ENCODE data around the gene ABL1. TPM values are rescaled to one million over a fixed set of nuclear protein-coding genes. Genes with fewer than 3 reads are reported as not detected.

Gene ABL1
- total and polyA plus RNA-seq, 4 donors, result 12.8 to 98.7 (median 65.1) TPM

GRCh38 chr9:130930804-130931349, 95.8 kb downstream of the ABL1 start:
- no peak for DNase-seq
- Histone ChIP-seq H3K36me3 (ENCODE audit: control insufficient read depth in 1 of 2, insufficient read depth in 2 of 2, low read length in 1 of 2) (no peaks in the 10 kb centered on the region), H3K27me3 (ENCODE audit: control insufficient read depth in 1 of 2, insufficient read depth in 2 of 2, low read length in 1 of 2) (no peaks in the 10 kb centered on the region), H3K27ac (ENCODE audit: low read depth in 1 of 2, low read length in 2 of 2) (no peak overlapping the region), H3K4me3 (ENCODE audit: low read length in 2 of 2) (no peak overlapping the region), H3K4me1 (ENCODE audit: control insufficient read depth in 1 of 2, insufficient read depth in 2 of 2, low read length in 2 of 2) (no peaks in the 10 kb centered on the region), H3K9me3 (ENCODE audit: control insufficient read depth, low read length) (no peaks in the 10 kb centered on the region)
- intact Hi-C loops (cut with DNase I), result no loop called here
- ATAC-seq (ENCODE audit: low FRiP score), result no peak
- WGBS, 2 donors, result 95 to 96% methylated on average over 15 of the region's 15 CpGs

GRCh38 chr9:130931508-130932254, 96.6 kb downstream of the ABL1 start:
- Histone ChIP-seq H3K36me3 (ENCODE audit: control insufficient read depth in 1 of 2, insufficient read depth in 2 of 2, low read length in 1 of 2) (no peaks in the 10 kb centered on the region), H3K27me3 (ENCODE audit: control insufficient read depth in 1 of 2, insufficient read depth in 2 of 2, low read length in 1 of 2) (no peaks in the 10 kb centered on the region), H3K27ac (ENCODE audit: low read depth in 1 of 2, low read length in 2 of 2) (no peak overlapping the region), H3K4me3 (ENCODE audit: low read length in 2 of 2) (no peak overlapping the region), H3K9me3 (ENCODE audit: control insufficient read depth, low read length) (no peaks in the 10 kb centered on the region), H3K4me1 (ENCODE audit: control insufficient read depth in 1 of 2, insufficient read depth in 2 of 2, low read length in 2 of 2) (no peaks in the 10 kb centered on the region)
- intact Hi-C loops (cut with DNase I), result no loop called here
- ATAC-seq (ENCODE audit: low FRiP score) (no peak), DNase-seq (no peak)
- whole genome bisulfite sequencing, 2 donors, result 81 to 82% methylated on average over 20 of the region's 20 CpGs

GRCh38 chr9:130932255-130933079, 97.4 kb downstream of the ABL1 start:
- Histone ChIP-seq H3K4me3 (ENCODE audit: low read length in 2 of 2) (no peak overlapping the region), H3K9me3 (ENCODE audit: control insufficient read depth, low read length) (no peaks in the 10 kb centered on the region), H3K36me3 (ENCODE audit: control insufficient read depth in 1 of 2, insufficient read depth in 2 of 2, low read length in 1 of 2) (no peaks in the 10 kb centered on the region), H3K27me3 (ENCODE audit: control insufficient read depth in 1 of 2, insufficient read depth in 2 of 2, low read length in 1 of 2) (no peaks in the 10 kb centered on the region), H3K4me1 (ENCODE audit: control insufficient read depth in 1 of 2, insufficient read depth in 2 of 2, low read length in 2 of 2) (no peaks in the 10 kb centered on the region), H3K27ac (ENCODE audit: low read depth in 1 of 2, low read length in 2 of 2) (no peak overlapping the region)
- no peak for DNase-seq
- 69 to 73% methylated on average over 21 of the region's 21 CpGs for WGBS, 2 donors
- no peak for ATAC-seq (ENCODE audit: low FRiP score)
- intact Hi-C loops (cut with DNase I), result no loop called here

- ATAC-seq (ENCODE audit: low FRiP score) (no peak), DNase-seq (no peak)
- intact Hi-C loops (cut with DNase I), result no loop called here
- no peak overlapping the region for H3K4me3 ChIP-seq (ENCODE audit: low read length in 2 of 2)
- H3K36me3 ChIP-seq (ENCODE audit: control insufficient read depth in 1 of 2, insufficient read depth in 2 of 2, low read length in 1 of 2), result no peaks in the 10 kb centered on the region
- no peaks in the 10 kb centered on the region for H3K27me3 ChIP-seq (ENCODE audit: control insufficient read depth in 1 of 2, insufficient read depth in 2 of 2, low read length in 1 of 2)
- no peaks in the 10 kb centered on the region for H3K4me1 ChIP-seq (ENCODE audit: control insufficient read depth in 1 of 2, insufficient read depth in 2 of 2, low read length in 2 of 2)
- H3K9me3 ChIP-seq (ENCODE audit: control insufficient read depth, low read length), result no peaks in the 10 kb centered on the region
- 10 to 12% methylated on average over 25 to 26 of the region's 26 CpGs for WGBS, 2 donors
- no peak overlapping the region for H3K27ac ChIP-seq (ENCODE audit: low read depth in 1 of 2, low read length in 2 of 2)
Observed at GRCh38 chr9:130933114-130934046, 98.3 kb downstream of the ABL1 start.

DNA sequence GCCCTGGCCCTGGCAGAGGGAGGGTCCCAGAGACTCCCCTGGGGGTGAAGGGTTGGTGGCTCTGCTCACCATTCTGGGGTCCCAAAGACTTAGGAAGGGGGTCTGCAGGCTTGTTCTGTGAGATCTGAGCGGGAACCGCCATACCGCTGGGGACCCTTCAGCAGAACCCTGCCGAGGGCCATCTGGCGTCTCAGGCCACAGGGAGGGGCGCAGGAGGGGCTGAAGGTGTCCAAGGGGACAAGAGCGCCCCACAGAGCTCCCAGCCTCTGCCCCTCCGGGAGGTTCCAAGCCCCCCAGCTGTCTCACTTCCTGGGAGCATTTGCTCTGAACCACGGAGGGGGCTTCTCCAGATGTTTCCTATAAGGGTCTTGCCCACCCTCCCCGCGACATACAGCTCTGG, 99.2 kb downstream of the ABL1 start:
- no peaks in the 10 kb centered on the region for H3K36me3 ChIP-seq (ENCODE audit: control insufficient read depth in 1 of 2, insufficient read depth in 2 of 2, low read length in 1 of 2)
- no peak overlapping the region for H3K4me3 ChIP-seq (ENCODE audit: low read length in 2 of 2)
- ATAC-seq (ENCODE audit: low FRiP score) (no peak), DNase-seq (no peak)
- H3K27ac ChIP-seq (ENCODE audit: low read depth in 1 of 2, low read length in 2 of 2), result no peak overlapping the region
- WGBS, 2 donors, result 70 to 73% methylated on average over 11 of the region's 11 CpGs
- H3K9me3 ChIP-seq (ENCODE audit: control insufficient read depth, low read length), result no peaks in the 10 kb centered on the region
- H3K27me3 ChIP-seq (ENCODE audit: control insufficient read depth in 1 of 2, insufficient read depth in 2 of 2, low read length in 1 of 2), result no peaks in the 10 kb centered on the region
- intact Hi-C loops (cut with DNase I), result no loop called here
- no peaks in the 10 kb centered on the region for H3K4me1 ChIP-seq (ENCODE audit: control insufficient read depth in 1 of 2, insufficient read depth in 2 of 2, low read length in 2 of 2)

GRCh38 chr9:130934702-130935647, 99.9 kb downstream of the ABL1 start:
- Histone ChIP-seq H3K27ac (ENCODE audit: low read depth in 1 of 2, low read length in 2 of 2) (no peak overlapping the region), H3K4me3 (ENCODE audit: low read length in 2 of 2) (no peak overlapping the region), H3K9me3 (ENCODE audit: control insufficient read depth, low read length) (no peaks in the 10 kb centered on the region), H3K27me3 (ENCODE audit: control insufficient read depth in 1 of 2, insufficient read depth in 2 of 2, low read length in 1 of 2) (no peaks in the 10 kb centered on the region), H3K4me1 (ENCODE audit: control insufficient read depth in 1 of 2, insufficient read depth in 2 of 2, low read length in 2 of 2) (no peaks in the 10 kb centered on the region), H3K36me3 (ENCODE audit: control insufficient read depth in 1 of 2, insufficient read depth in 2 of 2, low read length in 1 of 2) (no peaks in the 10 kb centered on the region)
- ATAC-seq (ENCODE audit: low FRiP score) (no peak), DNase-seq (no peak)
- intact Hi-C loops (cut with DNase I), result no loop called here
- WGBS, 2 donors, result 78% methylated on average over 16 of the region's 16 CpGs

DNA sequence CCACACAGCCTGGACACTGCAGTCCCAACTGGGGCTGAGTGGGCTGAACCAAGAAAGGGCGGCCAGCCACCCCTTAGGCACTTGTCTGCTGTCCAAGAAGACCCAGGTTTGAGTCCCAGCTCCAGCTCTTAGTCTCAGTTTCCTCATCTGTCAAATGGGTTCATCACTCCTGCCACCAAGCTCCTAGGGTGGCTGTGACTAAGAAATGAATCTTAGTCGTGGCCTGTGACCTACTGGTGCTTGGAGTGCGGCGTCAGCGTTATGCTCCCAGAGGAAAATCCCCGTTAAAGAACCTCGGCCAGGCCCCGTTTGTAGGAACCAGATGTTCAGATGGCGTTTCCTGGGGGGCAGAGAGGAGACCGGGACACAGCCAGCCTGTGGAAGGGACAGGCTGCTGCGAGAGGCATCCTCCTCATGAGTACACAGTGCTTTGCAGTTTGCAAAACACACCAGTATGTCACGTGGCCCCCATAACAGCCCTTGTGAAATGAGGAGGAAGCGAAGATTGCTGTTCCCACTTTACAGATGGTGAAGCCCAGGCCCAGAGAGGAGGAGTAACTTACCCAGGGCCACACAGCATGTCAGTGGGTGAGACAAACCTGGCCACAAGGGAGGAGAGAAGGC, 100.7 kb downstream of the ABL1 start:
- Histone ChIP-seq H3K27me3 (ENCODE audit: control insufficient read depth in 1 of 2, insufficient read depth in 2 of 2, low read length in 1 of 2) (no peaks in the 10 kb centered on the region), H3K27ac (ENCODE audit: low read depth in 1 of 2, low read length in 2 of 2) (no peak overlapping the region), H3K4me3 (ENCODE audit: low read length in 2 of 2) (no peak overlapping the region), H3K9me3 (ENCODE audit: control insufficient read depth, low read length) (no peaks in the 10 kb centered on the region), H3K4me1 (ENCODE audit: control insufficient read depth in 1 of 2, insufficient read depth in 2 of 2, low read length in 2 of 2) (no peaks in the 10 kb centered on the region), H3K36me3 (ENCODE audit: control insufficient read depth in 1 of 2, insufficient read depth in 2 of 2, low read length in 1 of 2) (no peaks in the 10 kb centered on the region)
- DNase-seq (no peak), ATAC-seq (ENCODE audit: low FRiP score) (no peak)
- WGBS, 2 donors, result 89 to 90% methylated on average over 13 of the region's 13 CpGs
- intact Hi-C loops (cut with DNase I), result no loop called here

Measured in aorta (tissue), 5 donors.